ENCODE measurements around the gene LMCD1.

Gene LMCD1

DNA sequence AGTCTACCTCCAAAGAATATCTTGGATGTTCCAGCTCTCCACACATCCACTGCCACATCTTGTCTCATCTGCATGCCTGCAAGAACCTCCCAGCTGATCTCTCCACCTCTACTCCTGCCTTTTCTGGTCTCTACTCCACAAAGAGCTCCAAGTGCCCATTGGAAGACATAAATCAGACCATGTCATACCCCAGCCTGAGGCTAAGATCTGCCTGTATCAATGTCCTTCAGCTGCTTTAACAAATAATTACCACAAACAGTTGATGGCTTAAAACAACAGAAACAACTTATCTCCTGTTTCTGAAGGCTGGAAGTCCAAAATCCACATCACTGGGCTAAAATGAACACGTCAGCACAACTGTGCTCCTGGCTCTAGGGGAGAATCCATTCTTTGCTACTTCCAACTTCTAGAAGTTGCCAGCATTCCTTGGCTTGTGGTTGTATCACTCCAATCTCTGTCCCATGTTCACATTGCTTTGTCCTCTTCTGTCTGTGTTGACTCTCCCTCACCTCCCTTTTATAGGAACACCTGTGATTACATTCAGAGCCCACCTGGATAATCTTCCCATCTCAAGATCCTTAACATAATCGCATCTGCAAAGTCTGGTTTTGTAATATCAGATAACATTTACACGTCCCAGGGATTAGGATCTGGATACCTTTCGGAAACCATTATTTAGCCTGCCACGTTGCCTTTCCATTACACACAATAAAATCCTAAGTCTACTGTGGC, 17.0 kb upstream of the LMCD1 start:
- DNase-seq (ENCODE audit: low read depth in 2 of 2): no peak

DNA sequence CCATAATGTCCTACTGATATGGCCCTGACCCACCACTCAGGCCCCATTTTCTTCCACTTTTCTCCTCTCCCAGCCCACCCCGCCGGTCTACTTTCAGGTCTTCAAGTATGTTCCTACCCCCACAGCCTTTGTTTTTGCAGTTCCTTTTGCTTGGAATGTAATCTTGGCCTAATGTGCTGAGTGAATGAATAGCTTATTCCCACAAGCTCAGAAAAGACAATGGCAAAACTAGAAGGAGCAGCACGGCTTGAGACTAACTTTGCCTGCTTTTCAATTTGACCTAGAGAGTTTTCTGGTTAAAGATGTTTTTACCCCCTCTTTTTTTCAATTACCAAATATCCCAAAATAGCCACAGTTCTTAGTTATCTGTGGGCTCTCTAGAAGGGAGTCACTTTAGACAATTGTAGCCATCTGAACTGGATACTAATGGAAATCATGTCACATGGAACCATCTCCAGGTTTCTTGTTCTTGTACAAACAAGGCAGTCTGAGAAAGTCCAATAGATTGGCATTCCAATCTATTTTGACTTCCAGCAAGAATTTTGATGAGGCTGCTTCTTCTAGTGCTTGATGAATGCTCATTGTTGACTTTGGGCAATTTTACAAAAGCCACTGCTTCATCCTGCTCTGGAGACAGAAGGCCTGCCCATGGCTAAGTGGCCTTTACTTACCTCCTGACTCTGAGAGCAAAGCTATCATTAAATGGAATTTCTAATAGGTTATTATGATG, 16.3 kb upstream of the LMCD1 start:
- no peak for DNase-seq (ENCODE audit: low read depth in 2 of 2)

DNA sequence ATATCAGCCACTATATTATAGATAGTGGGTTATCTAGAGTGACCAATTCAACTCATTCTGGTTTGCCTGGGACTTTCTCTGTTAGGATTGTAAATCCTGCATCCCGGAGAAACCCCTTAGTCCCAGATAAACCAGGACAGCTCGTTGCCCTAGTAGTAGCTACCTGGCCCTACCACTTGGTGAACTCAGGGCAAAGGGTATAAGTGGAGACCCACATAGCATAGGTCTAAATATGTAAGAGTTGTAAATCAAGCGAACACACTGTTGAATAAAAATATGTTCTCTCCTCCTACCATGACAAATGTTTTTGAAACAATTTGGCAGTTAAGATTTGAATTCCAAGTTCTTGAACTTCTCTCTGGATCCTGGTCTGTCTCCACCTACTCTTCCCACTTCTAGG, 15.7 kb upstream of the LMCD1 start:
- DNase-seq (ENCODE audit: low read depth in 2 of 2): no peak

DNA sequence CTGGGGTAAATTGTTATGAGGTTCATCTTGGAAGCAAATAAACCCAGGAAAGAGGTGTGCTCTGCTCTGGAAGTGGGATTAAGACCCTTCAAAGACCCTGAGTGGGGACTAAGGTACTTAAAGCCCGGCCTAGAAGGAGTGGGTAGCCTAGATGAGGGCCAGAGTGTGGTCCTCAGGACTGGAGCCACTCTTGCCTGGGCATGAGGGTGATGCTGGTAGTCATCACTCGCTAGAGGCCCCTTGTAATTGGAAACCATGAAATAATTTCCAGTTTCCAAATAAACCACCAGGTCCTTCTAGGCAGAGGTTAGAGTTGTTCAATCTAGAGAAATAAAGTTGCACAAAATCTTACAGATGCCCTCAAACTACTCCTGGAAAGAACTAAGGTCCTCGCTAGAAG, 15.2 kb upstream of the LMCD1 start:
- DNase-seq (ENCODE audit: low read depth in 2 of 2): no peak

DNA sequence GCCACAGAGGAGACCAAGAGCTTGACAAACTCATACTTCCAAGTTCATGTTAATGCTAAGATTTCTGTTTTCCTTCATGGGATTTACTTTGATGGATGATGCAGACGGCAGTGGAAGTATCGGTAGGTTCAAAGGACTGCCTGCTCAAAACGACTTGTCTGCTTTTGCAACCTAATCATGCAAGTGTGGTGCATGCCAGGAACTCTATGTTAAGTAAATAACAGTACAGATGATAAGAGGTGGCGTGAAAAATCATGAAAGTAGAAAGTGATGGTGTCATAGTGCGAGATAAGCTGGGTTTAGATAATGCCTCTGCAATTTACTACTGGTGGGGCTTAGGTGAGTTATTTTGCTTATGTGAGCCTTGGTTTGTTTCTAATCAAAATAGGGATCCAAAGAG, 14.7 kb upstream of the LMCD1 start:
- no peak for DNase-seq (ENCODE audit: low read depth in 2 of 2)

DNA sequence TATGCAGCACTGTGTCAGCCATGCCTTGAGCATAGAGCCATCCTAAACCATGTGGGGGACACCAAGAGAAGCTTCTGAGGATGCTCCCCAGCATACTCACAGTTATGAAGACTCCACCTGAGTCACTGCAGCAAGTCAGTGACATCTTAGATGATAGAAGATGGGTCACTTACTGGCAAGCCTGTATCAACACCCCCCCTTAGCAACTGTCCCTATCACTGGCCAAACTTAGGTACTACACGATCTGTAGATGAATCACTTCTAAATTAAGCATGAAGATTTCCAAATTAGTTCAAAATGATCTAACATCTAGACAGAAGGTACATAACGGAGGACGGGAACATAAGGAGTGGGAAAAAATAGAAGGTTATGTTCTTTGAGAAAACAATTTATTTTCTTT, 13.2 kb upstream of the LMCD1 start:
- DNase-seq (ENCODE audit: low read depth in 2 of 2): no peak

DNA sequence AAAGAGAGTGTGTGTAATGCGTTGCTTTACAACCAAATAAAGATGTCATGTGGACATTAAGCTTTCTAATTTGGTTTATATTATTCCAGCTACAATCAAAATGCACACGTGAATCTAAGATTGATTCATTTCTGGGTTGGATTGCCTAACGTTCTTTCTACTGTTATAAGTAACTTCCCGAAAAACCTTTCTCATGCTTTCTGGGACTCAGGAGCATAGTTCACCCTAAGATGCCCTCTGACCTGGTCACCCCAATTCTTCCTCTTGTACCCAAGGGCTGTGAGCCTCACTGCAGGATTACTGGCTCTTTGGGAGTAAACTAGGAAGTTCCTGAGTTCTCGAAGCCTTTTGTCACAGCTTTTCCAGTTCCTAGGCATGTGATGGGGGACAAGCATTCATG, 12.7 kb upstream of the LMCD1 start:
- DNase-seq (ENCODE audit: low read depth in 2 of 2): no peak

DNA sequence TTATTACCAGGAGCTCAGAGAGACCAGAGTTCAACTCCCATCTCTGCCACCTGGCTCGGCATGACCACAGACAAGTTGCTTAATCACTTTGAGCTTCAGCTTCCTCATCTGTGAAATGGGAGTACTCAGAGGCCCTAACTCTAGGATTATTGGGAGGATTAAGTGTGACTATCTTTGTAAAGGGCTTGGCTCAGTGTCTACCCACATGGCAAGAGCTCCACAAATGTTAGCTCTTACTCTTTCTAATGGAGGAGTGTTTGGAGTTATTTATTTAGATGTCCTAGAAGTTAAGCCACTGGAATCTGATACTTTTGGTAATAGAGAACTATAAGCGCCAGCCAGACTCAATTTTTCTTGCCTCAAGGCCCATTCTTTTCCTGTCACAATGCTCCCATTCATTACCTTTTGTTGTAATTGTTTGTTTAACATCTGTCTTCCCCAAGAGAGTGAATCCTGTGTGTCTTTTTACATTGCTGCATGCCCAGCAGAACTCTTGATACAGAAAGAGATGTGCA, 12.3 kb upstream of the LMCD1 start:
- DNase-seq (ENCODE audit: low read depth in 2 of 2): no peak

DNA sequence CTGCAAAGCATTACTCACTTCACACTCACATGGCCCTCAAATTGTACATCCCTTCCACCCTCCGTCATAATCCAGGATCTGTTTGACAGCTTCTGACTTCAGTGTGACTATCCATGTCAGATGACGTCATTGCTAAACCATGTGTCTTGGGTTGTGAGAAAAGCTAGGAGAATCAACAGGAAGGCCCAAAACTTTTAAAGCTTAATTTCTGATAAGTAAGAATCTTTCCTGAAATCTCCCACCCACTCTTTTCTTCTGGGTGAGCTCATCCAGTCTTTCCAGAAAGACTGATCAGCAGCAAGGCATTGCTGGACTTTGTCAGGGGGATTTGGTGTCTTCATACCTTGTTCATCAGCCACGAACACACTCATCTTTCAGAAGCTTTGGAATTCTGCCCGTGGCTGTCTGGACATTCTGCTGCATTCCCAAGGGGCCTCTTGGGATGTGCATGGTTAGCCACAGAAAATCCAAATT, 11.5 kb upstream of the LMCD1 start:
- no peak for DNase-seq (ENCODE audit: low read depth in 2 of 2)

DNA sequence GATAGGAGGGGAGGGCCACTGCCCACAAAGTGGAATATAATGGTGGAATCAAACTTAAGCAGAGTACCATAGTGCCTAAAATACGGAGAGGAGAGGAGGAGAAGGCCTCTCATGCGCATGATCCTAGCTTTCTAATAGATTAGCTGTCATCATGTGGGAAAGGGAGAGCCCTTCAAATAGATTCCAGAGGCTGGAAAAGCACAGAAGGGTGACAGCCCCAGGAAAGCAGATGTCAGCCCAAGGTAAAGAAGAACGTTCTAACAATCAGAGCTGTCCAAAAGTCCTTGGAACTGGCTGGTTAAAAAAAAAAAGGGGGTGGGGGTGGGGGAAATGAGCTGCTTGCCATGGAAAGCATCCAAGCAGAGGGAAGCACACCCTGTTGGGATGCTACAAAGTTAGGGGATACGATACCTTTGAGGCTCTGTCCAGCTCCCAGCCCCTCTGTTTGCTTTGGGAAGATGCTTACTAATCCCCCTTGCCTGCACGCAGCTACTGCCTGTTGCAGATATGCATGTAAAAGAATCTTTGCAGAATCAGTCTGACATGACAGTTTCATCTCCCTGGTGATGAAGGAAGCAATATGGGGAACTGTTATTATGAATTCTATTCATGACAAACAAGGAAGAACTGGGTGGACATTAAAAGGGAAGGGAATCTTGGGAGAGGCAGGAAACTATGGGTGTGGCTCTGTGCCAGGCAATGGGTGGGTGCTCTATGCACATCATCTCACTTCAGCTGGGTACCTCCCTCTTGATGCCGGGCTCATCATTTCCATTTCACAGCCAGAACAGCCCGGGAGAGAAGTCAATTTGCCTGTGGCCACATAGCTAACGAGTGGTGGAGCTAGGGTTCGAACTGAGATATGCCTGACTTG, 10.1 kb upstream of the LMCD1 start:
- no peak for DNase-seq (ENCODE audit: low read depth in 2 of 2)

DNA sequence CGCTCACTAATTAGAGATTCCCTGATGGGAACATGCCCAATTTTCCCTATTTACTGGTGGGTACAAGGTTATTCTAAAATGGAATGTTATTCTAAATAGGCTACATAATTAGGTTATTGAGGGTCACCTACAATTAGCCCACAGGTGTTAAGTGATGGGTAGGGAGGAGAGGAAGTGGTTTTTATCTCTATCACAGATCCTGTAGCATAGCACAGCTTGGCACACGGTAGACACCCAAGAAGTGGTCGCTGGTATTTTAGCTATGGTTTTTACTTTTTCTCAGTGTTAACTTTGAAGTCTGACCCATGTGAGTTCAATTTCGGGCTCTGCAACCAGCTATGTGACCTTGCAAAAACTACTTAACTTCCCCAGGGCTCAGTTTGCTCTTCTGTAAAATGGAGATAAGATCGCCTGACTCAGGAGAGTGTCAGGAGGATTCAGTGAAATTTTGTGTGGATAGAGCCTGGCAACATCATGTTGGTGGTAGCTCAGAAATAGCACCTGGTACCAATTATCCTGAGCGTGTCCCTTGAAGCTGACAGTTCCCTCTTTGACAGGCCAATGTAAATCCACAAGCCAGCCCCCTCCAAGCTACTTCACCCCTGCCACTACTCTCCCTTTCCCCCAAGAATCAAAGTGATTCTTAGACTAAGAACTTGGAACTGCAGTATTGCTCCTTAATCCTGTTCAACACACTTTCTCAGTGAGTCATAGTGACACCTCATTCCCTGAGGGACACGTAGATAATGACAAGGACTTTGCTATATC, 8.7 kb upstream of the LMCD1 start:
- no peak for DNase-seq (ENCODE audit: low read depth in 2 of 2)

DNA sequence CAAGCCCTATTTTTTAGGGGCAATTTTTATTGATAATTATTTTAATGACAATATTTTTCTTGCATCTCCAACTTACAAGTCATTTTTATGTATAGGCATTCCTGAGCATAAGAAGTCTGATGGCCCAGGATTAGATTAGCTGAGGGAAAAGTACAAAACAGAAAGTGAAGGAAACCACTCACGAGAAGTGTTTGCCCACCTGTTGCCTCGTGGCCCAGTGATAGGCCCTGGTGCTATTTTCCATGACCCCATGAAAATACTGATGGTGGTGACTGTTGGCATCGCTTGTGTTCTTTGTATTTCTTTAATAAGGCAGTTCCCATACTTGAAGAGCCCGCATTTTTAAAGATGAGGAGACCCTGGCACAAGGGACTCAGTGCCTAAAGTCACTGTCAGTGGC, 7.9 kb upstream of the LMCD1 start:
- no peak for DNase-seq (ENCODE audit: low read depth in 2 of 2)

DNA sequence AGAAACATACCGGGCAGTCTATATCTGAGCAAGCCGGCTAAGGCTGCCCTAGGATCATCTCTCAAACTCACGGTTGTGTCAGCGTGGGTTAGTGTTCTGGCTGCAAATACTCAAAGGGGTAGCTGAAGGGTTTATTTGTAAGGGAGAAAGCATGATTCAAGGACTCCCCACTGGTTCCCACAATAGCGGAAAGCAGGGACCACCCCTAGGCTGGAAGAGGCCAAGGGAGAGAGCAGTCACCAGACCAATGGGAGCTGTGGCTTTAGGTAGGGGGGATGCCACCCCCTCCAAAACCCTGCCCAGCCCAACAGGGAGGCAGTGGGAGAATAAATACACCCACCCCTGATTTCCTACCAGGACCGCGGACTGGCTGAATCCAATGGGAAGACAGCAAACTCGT, 7.3 kb upstream of the LMCD1 start:
- DNase-seq (ENCODE audit: low read depth in 2 of 2): no peak

DNA sequence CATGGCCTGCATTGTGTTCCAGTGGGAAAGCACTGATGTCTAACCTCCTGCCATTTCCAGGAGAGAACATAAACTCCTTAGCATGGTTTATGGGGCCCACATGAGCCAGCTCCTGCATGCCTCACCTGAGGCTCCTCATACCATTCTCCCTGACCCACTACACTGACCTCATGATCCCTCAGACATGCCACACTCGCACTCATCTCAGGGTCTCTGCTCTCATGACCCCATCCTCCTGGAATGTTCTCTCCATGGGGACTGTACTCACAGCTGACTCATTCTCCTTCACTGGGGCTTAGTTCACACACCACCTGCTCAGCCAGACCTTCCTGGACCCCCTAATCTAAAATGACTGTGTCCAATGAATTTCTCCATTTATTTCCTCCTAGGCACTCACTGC, 4.0 kb upstream of the LMCD1 start:
- DNase-seq (ENCODE audit: low read depth in 2 of 2): no peak

DNA sequence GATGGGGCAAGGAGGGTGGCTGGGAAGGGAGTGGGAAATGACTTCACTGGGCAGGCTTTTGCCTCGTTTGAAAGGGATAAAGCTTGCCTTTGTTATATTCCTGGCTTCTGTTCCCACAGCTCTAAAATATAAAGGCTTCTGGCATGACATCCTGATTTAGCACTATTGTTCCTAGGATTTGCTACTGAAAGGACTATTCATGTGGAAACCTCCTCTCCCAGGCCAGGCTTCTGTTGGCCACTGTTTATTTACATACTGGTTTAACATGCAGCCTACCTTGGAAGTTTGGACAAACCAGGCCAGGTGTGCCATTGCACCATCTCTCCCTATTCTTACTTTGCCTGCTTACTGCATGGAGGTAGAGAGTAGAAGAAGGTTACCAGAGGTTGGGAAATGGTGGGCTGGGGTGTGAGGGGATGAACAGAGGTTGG, 2.4 kb upstream of the LMCD1 start:
- DNase-seq (ENCODE audit: low read depth in 2 of 2): no peak

DNA sequence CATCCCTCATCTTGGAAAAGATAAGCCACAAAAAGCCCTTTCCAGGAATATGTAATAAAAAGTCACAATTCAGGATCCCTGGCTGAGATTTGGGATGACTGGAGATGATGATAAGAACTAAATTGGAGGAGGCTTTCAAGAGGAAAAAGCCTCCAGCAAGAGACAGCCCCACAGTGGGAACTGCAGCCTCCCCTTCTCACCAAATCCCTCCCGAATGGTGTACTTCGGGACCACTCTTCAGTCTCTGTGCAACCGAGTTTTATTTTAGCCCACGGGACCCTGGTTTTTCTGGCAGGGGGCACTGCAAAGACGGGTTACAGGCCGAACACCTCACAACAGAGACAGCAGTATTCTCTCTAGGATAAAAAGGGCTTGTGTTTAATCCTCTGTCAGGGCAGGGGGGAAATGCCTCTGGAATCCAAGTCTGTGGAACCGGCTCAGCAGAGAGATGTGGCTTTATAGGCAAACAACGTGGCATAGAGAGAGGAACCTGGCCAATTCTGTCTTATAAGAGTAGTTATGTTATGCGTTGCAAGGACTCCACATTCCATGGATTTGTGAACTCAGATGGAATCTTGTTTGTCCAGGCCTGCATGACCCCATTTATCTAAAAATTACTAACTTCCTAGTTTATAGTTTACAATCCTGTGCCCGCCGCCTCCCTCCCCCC, 1.2 kb upstream of the LMCD1 start:
- DNase-seq (ENCODE audit: low read depth in 2 of 2): no peak

DNA sequence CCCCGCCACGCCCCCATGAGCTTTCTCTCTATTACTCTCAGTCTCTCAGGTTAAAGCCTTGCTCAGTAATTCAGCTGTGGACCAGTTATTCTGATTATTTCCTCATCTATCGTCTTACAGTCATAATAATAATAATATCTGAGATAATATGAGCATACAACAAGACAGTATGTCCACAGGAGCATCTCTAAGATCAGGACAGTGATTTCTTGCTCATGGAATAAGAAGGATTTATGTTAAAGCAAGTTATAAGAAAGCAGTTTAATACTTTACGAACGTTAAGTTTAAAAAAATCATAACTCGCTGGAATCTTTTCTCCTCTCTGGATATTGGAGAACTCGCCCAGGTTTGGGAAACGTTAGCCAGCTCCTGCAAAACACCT, 643 bp upstream of the LMCD1 start:
- DNase-seq (ENCODE audit: low read depth in 2 of 2): no peak

DNA sequence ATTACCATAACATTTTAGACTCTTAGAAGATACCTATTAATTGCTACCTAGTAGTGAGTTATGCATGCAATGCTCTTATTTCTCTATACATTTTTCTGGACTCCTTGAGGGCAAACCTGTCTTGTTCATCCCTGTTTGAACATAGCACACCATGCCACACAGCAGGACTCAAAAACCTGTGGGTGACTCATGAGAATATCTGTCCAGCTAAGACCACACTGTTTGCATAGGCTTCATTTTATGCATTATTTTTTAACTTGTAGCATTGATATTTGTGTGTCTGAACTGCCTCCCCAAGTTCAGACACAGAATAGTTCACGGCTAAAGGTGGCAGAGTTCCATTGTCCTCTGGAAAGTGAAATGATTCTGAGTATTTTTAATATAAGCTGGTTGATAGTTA, 1.8 kb downstream of the LMCD1 start:
- no peak for DNase-seq (ENCODE audit: low read depth in 2 of 2)

DNA sequence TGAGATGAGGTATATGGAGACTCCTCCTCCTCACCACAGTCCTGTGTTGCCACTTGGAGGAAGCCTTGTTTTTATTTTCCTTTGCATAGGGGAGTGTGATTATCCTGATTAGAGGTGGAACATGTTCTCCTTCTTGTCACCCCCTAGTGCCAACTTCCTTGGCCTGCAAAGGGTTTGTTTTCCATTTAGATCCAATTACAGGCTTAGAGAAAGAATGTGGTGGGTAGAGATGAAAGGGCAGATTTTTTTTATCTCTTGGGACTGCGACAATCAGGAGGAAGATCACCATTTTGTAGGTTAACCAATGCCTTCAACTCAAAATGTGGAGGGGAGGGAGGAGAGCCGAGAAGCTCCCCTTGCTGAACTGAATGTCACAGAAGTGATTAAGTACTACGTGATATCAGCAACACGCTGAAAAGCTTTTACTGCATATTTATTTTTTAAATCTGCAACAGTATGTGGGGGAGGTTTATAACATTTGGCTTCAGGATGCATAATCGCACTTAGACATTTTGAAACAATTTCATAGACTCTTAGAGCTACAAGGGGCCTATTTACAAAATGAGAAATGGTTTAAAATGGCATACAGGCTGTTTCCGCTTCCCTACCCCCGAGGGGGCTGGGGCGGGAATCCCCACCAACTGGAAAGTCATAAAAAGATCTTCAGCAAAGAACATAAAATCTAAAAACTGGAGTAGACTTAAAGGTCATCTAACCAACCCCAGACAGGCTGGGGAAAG, 2.4 kb downstream of the LMCD1 start:
- no peak for DNase-seq (ENCODE audit: low read depth in 2 of 2)

DNA sequence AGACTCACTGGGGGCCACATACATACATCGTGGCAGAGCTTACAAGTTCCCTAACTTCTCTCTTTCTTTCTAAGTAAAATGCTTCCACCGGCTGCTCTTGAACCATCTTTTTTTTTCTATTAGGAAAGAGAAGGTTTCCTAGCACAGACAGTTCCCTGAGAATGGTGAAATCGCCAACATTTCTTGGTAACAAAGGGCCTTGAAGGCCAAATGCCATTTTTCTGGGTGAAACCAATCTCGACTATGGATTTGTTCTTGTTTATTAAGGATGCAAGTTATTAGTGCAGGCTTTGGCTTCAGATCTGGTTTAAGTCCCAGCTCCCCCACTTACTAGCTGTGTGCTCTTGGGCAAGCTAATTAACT, 3.0 kb downstream of the LMCD1 start:
- DNase-seq (ENCODE audit: low read depth in 2 of 2): no peak
